Peyer's patch (tissue), 4 donors: ENCODE results near the gene JADE3. TPM values are rescaled to one million over a fixed set of nuclear protein-coding genes. Genes with fewer than 3 reads are reported as not detected.

ENCODE experiments used
- DNase-seq, 3 donors: peaks; one replicate each; pipeline ENCODE4 v3.0.0-alpha.2; 2017 to 2019
- H3K27ac ChIP-seq, 4 donors: fragments of 200-600 bp; sonication (generic); one replicate each; pipeline ENCODE4 v1.5.1; 2016 to 2019
- H3K27me3 ChIP-seq, 2 donors: fragments of 200-600 bp; sonication (generic); one replicate each; pipeline ENCODE4 v1.5.1; 2019
- H3K36me3 ChIP-seq, 3 donors: fragments of 200-600 bp; sonication (generic); one replicate each; pipeline ENCODE4 v1.5.1; 2016 to 2019
- H3K4me1 ChIP-seq, 4 donors: fragments of 200-600 bp; sonication (generic); one replicate each; pipeline ENCODE4 v1.5.1; 2016 to 2019
- H3K4me3 ChIP-seq, 4 donors: fragments of 200-600 bp; sonication (generic); 1 replicate in 3 of 4; 2 replicates in 1 of 4; pipeline ENCODE4 v1.5.1; 2016 to 2019; ENCODE audit warnings: mild to moderate bottlenecking in 1 of 4
- H3K9me3 ChIP-seq, 4 donors: fragments of 200-600 bp; sonication (generic); one replicate each; pipeline ENCODE4 v1.5.1; 2016 to 2019; ENCODE audit warnings: mild to moderate bottlenecking in 1 of 4
- CTCF ChIP-seq, 6 experiments: fragments of 450-650 bp in 4 of 6; fragments of 200-600 bp in 2 of 6; sonication (generic) in 1 of 6; IDR thresholded peaks; one replicate each; pipeline ENCODE4 v1.5.1; 2017 to 2019; ENCODE audit warnings: antibody characterized with exemption in 6 of 6, mild to moderate bottlenecking in 3 of 6, moderate library complexity in 1 of 6
- POLR2A ChIP-seq, 2 donors: fragments of 450-650 bp; IDR thresholded peaks; one replicate each; pipeline ENCODE4 v1.5.1; 2017; ENCODE audit warnings: antibody characterized with exemption in 2 of 2, mild to moderate bottlenecking in 2 of 2, moderate library complexity in 2 of 2
- total RNA-seq, 4 donors: library from RNA; depleted of rRNA; stranded (reverse); fragments of >200 nt; gene quantifications; one replicate each; pipeline ENCODE4 v1.1.0, GENCODE V29; 2016

Gene JADE3
- total RNA-seq, 4 donors from 2014 or later: 2.0 to 19.8 (median 2.6) TPM

- H3K27ac ChIP-seq: no peak overlapping the region
- TF ChIP-seq POLR2A (IDR thresholded peaks at IDR 0.05) (no peak), CTCF (IDR thresholded peaks at IDR 0.05) (peak; percentile 43 to 68 (median 60))
- no peaks in the 10 kb centered on the region for H3K9me3 ChIP-seq
Measured at GRCh38 chrX:46978341-46979291, 66.4 kb downstream of the JADE3 start.

DNA sequence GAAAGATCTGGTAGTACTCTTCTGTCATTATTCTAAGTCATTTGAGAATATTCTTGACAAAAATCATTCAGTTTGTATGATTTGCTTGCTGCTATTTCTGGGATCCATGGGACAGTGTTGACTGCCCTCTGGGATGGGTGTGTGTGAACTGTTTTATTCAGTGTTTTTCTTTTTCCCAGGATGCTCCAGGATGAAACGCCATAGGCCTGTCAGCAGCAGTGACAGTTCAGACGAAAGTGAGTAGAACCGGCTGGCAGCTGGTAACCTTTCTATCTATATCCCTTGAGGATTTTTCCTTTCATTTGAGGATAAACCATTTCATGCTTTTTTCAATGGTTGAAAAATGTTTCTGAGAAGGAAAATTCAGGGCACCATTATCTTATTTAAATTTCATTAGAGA is 72.5 kb downstream of the JADE3 start:
- no peaks in the 10 kb centered on the region for H3K27me3 ChIP-seq
- H3K9me3 ChIP-seq: no peaks in the 10 kb centered on the region
- no peaks in the 10 kb centered on the region for H3K4me1 ChIP-seq
- DNase-seq: no peak
- H3K27ac ChIP-seq: no peak overlapping the region
- no peak overlapping the region for H3K4me3 ChIP-seq
- no peaks in the 10 kb centered on the region for H3K36me3 ChIP-seq
- no peak for TF ChIP-seq CTCF (IDR thresholded peaks at IDR 0.05)

More at GRCh38 chrX:46978341-46979291, 66.4 kb downstream of the JADE3 start:
- Histone ChIP-seq H3K4me1 (no peaks in the 10 kb centered on the region), H3K27me3 (no peaks in the 10 kb centered on the region), H3K4me3 (no peak overlapping the region), H3K36me3 (no peaks in the 10 kb centered on the region)
- peak; percentile 71 to 93 (median 81) for DNase-seq

DNA sequence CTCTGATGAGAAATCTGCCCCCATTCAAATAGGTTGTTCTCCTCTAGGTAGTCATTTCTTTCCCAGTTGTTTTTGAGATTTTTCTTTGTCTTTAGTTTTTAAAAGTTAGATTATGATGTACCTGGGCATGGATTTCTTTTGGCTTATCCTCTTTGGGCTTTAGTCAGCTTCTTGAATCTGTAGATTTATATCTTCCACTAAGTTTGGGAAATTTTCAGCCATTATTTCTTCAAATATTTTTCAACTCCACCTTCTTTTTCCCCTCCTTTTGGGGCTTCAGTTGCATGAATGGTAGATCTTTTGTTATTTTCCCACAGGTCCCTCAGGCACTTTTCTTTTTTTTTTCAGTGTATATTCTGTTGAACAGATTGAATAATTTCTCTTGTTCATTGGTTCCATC is 77.3 kb downstream of the JADE3 start:
- no peaks in the 10 kb centered on the region for H3K9me3 ChIP-seq
- DNase-seq: no peak
- H3K4me1 ChIP-seq: no peaks in the 10 kb centered on the region
- H3K4me3 ChIP-seq: no peak overlapping the region
- H3K27ac ChIP-seq: no peak overlapping the region
- H3K27me3 ChIP-seq: no peaks in the 10 kb centered on the region
- TF ChIP-seq POLR2A (IDR thresholded peaks at IDR 0.05) (no peak), CTCF (IDR thresholded peaks at IDR 0.05) (no peak)
- H3K36me3 ChIP-seq: no peaks in the 10 kb centered on the region

GRCh38 chrX:46991664-46992063 is 79.4 kb downstream of the JADE3 start:
- TF ChIP-seq CTCF (IDR thresholded peaks at IDR 0.05) (no peak), POLR2A (IDR thresholded peaks at IDR 0.05) (no peak)
- Histone ChIP-seq H3K36me3 (no peaks in the 10 kb centered on the region), H3K4me3 (no peak overlapping the region), H3K4me1 (no peaks in the 10 kb centered on the region), H3K27me3 (no peaks in the 10 kb centered on the region), H3K27ac (no peak overlapping the region), H3K9me3 (no peaks in the 10 kb centered on the region)
- no peak for DNase-seq

GRCh38 chrX:46992070-46992469 is 79.8 kb downstream of the JADE3 start:
- Histone ChIP-seq H3K27ac (no peak overlapping the region), H3K9me3 (no peaks in the 10 kb centered on the region), H3K4me1 (no peaks in the 10 kb centered on the region), H3K27me3 (no peaks in the 10 kb centered on the region), H3K36me3 (no peaks in the 10 kb centered on the region), H3K4me3 (no peak overlapping the region)
- no peak for TF ChIP-seq CTCF (IDR thresholded peaks at IDR 0.05)
- no peak for TF ChIP-seq POLR2A (IDR thresholded peaks at IDR 0.05)
- no peak for DNase-seq
